ENCODE results near the gene RAD9A. TPM values are rescaled to one million over a fixed set of nuclear protein-coding genes. Genes with fewer than 3 reads are reported as not detected.
A peak's percentile ranks its signal among the peaks of the same experiment; 100 is the strongest.

RAD9A gene
- total RNA-seq, 1 experiment from 2014 or later: 20.9 TPM

DNA sequence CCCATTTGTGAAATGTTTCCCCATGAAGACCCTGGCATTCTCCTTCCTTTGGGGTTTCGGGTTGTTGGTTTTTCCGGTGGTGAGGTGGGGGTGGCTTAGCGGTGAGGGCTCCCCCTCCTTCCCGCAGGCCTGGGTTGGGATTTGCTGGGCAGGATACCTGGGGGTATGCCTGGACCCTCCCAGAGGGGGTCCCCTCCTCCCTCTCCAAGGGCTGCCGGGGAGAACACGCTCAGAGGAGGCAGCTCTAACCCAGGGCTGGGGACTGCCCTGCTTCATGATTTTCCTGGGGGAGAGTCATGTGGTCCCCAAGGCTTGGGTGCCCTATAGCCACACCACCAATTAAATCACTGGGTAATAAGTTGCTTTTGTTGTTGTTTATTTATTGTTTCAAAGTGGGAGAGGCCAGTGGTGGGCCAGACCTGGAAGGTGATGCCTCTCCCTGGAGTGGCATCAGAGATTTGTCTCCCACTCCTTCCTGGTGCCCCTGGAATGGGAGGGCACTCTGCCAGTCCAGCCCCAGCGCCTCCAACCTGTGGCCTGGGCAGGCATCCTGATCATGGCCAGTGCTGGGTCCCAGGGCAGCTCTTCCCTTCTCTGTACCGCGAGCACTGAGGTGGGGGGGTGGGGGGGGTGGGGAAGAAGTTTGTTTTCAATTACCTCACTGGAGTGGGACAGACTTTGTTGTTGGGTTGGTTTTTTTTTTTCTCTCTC, 17.1 kb upstream of the RAD9A start:
- peaks cover 77% of the 10 kb centered on the region for H3K27me3 Mint-ChIP-seq (ENCODE audit: low read depth)
- no peaks in the 10 kb centered on the region for H3K79me1 ChIP-seq (ENCODE audit: insufficient read depth, low read depth, low read length, poor library complexity, severe bottlenecking)
- H3T11ph ChIP-seq (ENCODE audit: low read length): no peak overlapping the region
- no peak overlapping the region for H3K18ac ChIP-seq (ENCODE audit: insufficient read length, low read depth, low read length)
- no peak overlapping the region for H3K56ac ChIP-seq (ENCODE audit: insufficient read length, low read depth, low read length)
- H3K14ac ChIP-seq (ENCODE audit: insufficient read depth, low read length): no peak overlapping the region; the same call in 1 of the 2 replicates
- H2BK15ac ChIP-seq (ENCODE audit: low read depth, low read length): no peak overlapping the region
- H3K9me3 ChIP-seq (ENCODE audit: control insufficient read depth, low read depth, low read length): no peaks in the 10 kb centered on the region
- peak overlapping the region; percentile 74 to 91 for H3K4me3 Mint-ChIP-seq
- no peak for DNase-seq
- peaks cover 10% of the 10 kb centered on the region; the same call in 1 of the 2 replicates for H3K27me3 ChIP-seq (ENCODE audit: insufficient read depth, low read length)
- H3K79me2 ChIP-seq (ENCODE audit: insufficient read depth, low read length): no peaks in the 10 kb centered on the region
- no peak overlapping the region for H4K91ac ChIP-seq (ENCODE audit: insufficient read length, low read depth, low read length)
- no peak overlapping the region for H4K8ac ChIP-seq (replicated peaks; ENCODE audit: insufficient read length, low read depth, low read length)
- H3K23me2 ChIP-seq (ENCODE audit: insufficient read length, low read depth, low read length, poor library complexity, severe bottlenecking): peaks cover 30% of the 10 kb centered on the region
- H3K4ac ChIP-seq (ENCODE audit: low read depth, low read length): no peak overlapping the region
- no peaks in the 10 kb centered on the region; a peak in 1 of 7 replicates for H3K36me3 Mint-ChIP-seq (ENCODE audit: insufficient read depth in 1 of 3, low read depth in 3 of 3)
- H4K5ac ChIP-seq (ENCODE audit: insufficient read length, low read depth, low read length): no peak overlapping the region
- no peaks in the 10 kb centered on the region; a peak in 2 of 5 replicates for H3K9me3 Mint-ChIP-seq
- no peak overlapping the region for H2BK12ac ChIP-seq (ENCODE audit: insufficient read length, low read depth, low read length)
- no peak overlapping the region for H3K27ac ChIP-seq (ENCODE audit: insufficient read length, low read depth, low read length)
- H4K20me1 ChIP-seq (ENCODE audit: control insufficient read depth, insufficient read depth, insufficient read length): no peaks in the 10 kb centered on the region
- WGBS (ENCODE audit: extremely low coverage, insufficient read length, low lambda C conversion rate): no CpG with 5 or more reads among the region's 9 CpGs
- no peak overlapping the region for H2BK5ac ChIP-seq (ENCODE audit: insufficient read length, low read length)
- H2AFZ ChIP-seq (ENCODE audit: low read length): no peak overlapping the region
- H2BK120ac ChIP-seq (ENCODE audit: low read depth, low read length, poor library complexity, severe bottlenecking): no peak overlapping the region
- H3K9ac ChIP-seq (ENCODE audit: extremely low read depth, insufficient read length, low read length): no peak overlapping the region
- no peak overlapping the region for H2AK5ac ChIP-seq (ENCODE audit: insufficient read length, low read length)
- H3K27ac Mint-ChIP-seq: no peak overlapping the region
- no peak overlapping the region for H3K23ac ChIP-seq (ENCODE audit: insufficient read length, low read depth, low read length)
- peak overlapping the region; percentile 88 for H3K4me2 ChIP-seq (ENCODE audit: insufficient read depth, insufficient read length, low read length)
- no peak overlapping the region for H2BK20ac ChIP-seq (ENCODE audit: low read depth, low read length, poor library complexity, severe bottlenecking)
- H3K4me1 Mint-ChIP-seq: peaks cover 50 to 61% of the 10 kb centered on the region in 2 experiments
- TF ChIP-seq, protein P1, sequence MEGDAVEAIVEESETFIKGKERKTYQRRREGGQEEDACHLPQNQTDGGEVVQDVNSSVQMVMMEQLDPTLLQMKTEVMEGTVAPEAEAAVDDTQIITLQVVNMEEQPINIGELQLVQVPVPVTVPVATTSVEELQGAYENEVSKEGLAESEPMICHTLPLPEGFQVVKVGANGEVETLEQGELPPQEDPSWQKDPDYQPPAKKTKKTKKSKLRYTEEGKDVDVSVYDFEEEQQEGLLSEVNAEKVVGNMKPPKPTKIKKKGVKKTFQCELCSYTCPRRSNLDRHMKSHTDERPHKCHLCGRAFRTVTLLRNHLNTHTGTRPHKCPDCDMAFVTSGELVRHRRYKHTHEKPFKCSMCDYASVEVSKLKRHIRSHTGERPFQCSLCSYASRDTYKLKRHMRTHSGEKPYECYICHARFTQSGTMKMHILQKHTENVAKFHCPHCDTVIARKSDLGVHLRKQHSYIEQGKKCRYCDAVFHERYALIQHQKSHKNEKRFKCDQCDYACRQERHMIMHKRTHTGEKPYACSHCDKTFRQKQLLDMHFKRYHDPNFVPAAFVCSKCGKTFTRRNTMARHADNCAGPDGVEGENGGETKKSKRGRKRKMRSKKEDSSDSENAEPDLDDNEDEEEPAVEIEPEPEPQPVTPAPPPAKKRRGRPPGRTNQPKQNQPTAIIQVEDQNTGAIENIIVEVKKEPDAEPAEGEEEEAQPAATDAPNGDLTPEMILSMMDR (conservative IDR thresholded peaks at IDR 0.05): no peak
- H3K4me1 ChIP-seq (ENCODE audit: insufficient read depth, low read length): peaks cover 7% of the 10 kb centered on the region; the same call in 1 of the 2 replicates

Data from H9 (cell line).